AG09309 (cell line): ENCODE measurements around the gene DHRS7B.
A peak's percentile ranks its signal among the peaks of the same experiment; 100 is the strongest.

ENCODE experiments used
- DNase-seq: peaks from one replicate; pipeline ENCODE4 v3.0.0-alpha.2; 2010; ENCODE audit warnings: low read depth
- H3K4me3 ChIP-seq: 2 replicates; pipeline ENCODE4 v1.5.1; 2011; ENCODE audit warnings: mild to moderate bottlenecking, low read depth, low read length, moderate library complexity; ENCODE audit not compliant: control insufficient read depth
- TF ChIP-seq, protein P1 (sequence below): IDR thresholded peaks from 2 replicates; pipeline ENCODE4 v1.5.1; 2011; ENCODE audit warnings: mild to moderate bottlenecking, low read depth, low read length, inconsistent platforms; ENCODE audit not compliant: insufficient read depth, control insufficient read depth; ENCODE audit errors: missing control alignments

The DHRS7B gene

DNA sequence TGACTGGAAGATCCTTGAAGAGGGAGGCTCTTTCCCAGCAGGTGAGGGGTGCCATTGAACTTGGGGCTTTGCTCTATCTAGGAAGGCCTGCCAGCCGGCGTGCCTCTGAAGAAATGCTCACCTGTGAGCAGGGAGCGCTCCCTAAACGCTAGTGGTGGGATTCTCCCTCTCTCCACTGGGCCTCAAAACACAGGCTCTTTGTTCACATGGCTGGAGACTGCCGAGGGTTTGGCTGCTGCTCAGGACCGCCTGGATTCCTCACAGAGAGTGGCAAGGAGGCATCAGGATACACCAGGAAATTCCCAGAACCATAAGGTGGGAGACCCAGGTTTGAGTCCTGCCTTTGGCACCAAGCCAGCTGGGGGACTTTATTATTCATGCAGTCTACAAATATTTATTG, 104.8 kb downstream of the DHRS7B start:
- H3K4me3 ChIP-seq = no peak overlapping the region
- TF ChIP-seq, protein P1, sequence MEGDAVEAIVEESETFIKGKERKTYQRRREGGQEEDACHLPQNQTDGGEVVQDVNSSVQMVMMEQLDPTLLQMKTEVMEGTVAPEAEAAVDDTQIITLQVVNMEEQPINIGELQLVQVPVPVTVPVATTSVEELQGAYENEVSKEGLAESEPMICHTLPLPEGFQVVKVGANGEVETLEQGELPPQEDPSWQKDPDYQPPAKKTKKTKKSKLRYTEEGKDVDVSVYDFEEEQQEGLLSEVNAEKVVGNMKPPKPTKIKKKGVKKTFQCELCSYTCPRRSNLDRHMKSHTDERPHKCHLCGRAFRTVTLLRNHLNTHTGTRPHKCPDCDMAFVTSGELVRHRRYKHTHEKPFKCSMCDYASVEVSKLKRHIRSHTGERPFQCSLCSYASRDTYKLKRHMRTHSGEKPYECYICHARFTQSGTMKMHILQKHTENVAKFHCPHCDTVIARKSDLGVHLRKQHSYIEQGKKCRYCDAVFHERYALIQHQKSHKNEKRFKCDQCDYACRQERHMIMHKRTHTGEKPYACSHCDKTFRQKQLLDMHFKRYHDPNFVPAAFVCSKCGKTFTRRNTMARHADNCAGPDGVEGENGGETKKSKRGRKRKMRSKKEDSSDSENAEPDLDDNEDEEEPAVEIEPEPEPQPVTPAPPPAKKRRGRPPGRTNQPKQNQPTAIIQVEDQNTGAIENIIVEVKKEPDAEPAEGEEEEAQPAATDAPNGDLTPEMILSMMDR = no peak
- DNase-seq = no peak

GRCh38 chr17:21232033-21232749, 105.4 kb downstream of the DHRS7B start:
- DNase-seq = no peak
- no peak overlapping the region for H3K4me3 ChIP-seq
- TF ChIP-seq, protein P1 = no peak

DNA sequence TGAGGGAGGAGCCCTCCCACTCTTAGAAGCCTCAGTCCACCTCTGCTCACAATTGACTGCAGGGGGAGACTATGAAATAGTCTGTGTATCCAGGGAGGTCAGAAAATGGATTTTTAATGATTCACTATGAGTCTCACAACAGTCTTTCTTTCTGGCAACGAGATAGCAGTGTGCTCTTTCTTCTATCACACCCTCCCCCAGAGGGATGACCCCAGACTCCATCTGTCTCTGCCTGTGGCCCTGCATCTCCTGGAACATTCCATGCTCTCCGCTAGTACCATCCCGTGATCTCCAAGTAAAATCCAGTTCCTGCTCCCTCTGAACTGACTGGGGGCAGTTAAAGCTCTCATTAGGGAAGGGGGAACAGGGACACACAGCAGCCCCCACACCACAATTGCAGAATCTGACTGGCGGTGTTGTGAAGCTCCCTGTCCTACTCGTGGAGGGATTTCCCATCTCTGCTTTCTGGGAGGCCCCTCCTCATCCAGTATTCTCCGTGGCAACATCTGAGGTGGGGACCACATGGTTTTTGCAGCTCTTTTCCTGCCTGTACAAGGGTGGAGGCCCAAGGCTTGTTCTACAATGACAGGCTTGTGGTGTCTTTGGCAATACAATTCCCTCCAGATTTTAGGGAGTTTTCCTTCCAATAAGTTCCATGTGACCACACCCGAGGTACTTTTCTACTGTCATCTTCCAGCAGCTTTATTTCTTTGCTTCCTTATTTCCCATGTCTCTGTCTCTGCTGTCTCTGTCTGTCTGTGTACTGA, 107.0 kb downstream of the DHRS7B start:
- no peak overlapping the region for H3K4me3 ChIP-seq
- no peak for DNase-seq
- TF ChIP-seq, protein P1 = no peak

GRCh38 chr17:21235921-21236320, 109.2 kb downstream of the DHRS7B start:
- TF ChIP-seq, protein P1 = no peak
- DNase-seq = no peak
- no peak overlapping the region for H3K4me3 ChIP-seq

DNA sequence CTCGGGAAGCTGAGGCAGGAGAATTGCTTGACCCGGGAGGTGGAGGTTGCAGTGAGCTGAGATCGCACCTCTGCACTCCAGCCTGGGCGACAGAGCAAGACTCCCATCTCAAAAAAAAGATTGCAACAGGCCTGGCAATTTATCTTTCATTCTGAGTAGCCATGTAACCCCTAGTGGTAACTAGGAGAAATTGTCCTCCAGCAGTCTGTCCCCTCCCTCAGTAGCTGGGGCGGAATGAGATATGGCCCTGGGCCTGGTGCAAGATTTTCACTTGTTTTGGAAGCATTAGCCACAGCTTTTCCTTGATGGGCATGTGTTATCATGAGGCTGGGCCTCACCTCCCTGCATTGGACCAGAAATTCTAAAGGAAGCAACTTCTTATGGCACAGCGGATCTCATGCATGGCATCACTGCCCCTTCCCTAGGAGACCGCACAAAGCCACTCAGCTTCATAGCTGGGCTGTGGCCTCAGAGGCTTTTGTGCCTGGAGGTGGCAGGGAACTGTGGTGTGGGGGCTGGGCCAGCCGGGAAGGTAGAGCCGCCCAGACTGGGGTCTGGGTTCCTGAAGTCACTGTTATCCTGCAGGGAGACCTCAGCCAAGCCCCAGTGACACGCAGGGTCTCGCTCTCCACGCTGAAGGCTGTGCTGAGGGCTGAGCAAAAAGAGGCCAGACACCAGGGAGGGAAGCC, 113.1 kb downstream of the DHRS7B start:
- no peak for DNase-seq
- TF ChIP-seq, protein P1 = peak; percentile 56
- no peak overlapping the region for H3K4me3 ChIP-seq

DNA sequence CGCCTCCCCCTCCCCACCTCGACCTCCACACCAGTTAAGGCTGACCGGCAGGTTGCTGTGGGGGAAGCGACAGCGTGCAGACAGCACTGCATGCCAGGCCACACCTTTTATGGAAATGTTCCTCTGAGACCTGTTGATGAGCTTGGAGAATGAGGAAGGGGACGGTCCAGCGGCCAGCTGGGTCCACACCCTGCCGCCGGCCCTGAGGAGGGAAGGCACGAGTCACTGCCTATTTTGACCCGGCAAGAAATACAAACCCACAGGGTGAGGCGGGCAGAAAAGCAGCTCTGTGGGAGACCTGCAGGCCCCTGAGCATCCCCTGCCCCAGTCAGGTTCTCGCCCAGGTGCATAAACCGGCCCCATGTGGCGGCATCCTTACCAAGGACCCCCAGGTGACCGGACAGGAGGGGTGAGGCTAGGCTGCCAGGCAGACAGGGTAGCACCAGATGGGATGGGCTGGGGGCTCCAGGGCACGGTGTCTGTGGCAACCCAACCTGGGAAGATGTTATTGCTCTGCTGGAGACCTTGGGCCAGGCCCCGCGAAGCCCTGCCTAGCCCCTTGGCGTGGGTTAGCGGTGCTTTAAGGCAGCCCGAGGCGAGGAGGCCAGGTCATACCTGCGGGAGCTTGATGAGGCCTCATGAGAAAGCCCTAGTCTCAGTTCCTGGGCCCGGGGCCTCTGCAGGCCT, 113.7 kb downstream of the DHRS7B start:
- TF ChIP-seq, protein P1 = no peak

More for the DNA sequence above, 113.7 kb downstream of the DHRS7B start:
- DNase-seq = no peak
- no peak overlapping the region for H3K4me3 ChIP-seq
